Stimulated activated naive CD8-positive, alpha-beta T cell treated with anti-CD3 and anti-CD28 coated beads, Interleukin-15, amount 100 ng/mL, for 72 hours (primary cell): ENCODE data around the gene C1QL1.
A peak's percentile ranks its signal among the peaks of the same experiment; 100 is the strongest.
"Not testable (repeated sequence)": the region's sequence is repeated elsewhere in the genome, so short reads cannot be mapped to it uniquely, and the experiment has no call there.

Experiments
- ATAC-seq: fragments of 150-1000 bp; cut with Tn5 transposase; 2 replicates; pipeline ENCODE4 v1.10.0; 2021; ENCODE audit warnings: mild to moderate bottlenecking, moderate library complexity
- DNase-seq, 2 donors: peaks; one replicate each; pipeline ENCODE4 v3.0.0; 2021 to 2022
- H3K27ac Mint-ChIP-seq, 2 donors: one replicate each; pipeline ENCODE4 v1.8.0; 2022; ENCODE audit warnings: mild to moderate bottlenecking in 2 of 2, mixed read lengths in 2 of 2, moderate library complexity in 2 of 2
- H3K27me3 Mint-ChIP-seq: one replicate; pipeline ENCODE4 v1.8.0; 2022; ENCODE audit warnings: mixed read lengths
- H3K4me1 Mint-ChIP-seq: one replicate; pipeline ENCODE4 v1.8.0; 2022; ENCODE audit warnings: mild to moderate bottlenecking, mixed read lengths
- H3K4me3 Mint-ChIP-seq, 2 donors: one replicate each; pipeline ENCODE4 v1.8.0; 2022; ENCODE audit warnings: mild to moderate bottlenecking in 2 of 2, mixed read lengths in 2 of 2, moderate library complexity in 1 of 2
- H3K9me3 Mint-ChIP-seq, 2 donors: one replicate each; pipeline ENCODE4 v1.8.0; 2022; ENCODE audit warnings: mixed read lengths in 2 of 2

Gene C1QL1

GRCh38 chr17:44956998-44957981, 10.8 kb downstream of the C1QL1 start:
- Mint-ChIP-seq H3K9me3 (no peaks in the 10 kb centered on the region), H3K27ac (no peak overlapping the region), H3K4me3 (no peak overlapping the region), H3K27me3 (peaks cover 71% of the 10 kb centered on the region), H3K4me1 (peaks cover 13% of the 10 kb centered on the region)
- DNase-seq (no peak), ATAC-seq (no peak)

DNA sequence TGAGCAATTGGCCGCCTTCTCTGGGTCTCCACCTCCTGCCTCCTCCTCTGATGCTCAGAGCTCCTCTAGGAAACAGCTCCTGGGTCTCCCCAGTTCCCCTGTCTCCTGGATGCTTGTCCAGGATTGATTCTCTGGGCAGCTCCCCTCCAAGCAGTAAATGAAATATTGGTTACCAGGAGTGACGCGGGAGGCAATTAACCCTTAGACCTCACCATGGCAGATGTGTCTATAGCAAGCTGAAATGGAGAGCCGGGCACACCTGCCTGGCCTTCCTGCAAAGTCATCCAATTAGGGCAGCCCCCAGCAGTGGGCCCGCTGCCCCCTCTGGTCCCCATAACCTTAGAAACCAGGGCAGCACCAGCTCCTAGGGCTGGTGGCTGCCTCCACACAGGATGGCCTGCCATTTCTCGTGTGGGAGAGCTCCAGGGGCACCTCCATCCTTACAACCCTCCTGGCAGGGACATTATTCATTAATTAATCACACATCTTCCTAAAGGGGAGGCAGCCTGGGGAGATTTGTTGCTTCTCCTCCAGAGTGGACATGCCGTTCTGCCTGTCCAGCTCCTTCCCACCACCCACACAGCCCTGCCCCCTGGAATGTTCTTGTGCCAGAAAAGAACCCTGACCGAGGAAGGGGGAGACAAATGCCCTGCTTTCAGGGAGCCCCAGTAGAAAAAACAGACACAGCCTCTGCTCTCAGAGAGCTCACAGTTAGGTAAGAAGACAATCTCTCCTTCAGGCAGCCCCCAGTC, 12.3 kb downstream of the C1QL1 start:
- no peak for ATAC-seq
- Mint-ChIP-seq H3K27me3 (peaks cover 56% of the 10 kb centered on the region), H3K4me1 (peaks cover 10% of the 10 kb centered on the region)

DNA sequence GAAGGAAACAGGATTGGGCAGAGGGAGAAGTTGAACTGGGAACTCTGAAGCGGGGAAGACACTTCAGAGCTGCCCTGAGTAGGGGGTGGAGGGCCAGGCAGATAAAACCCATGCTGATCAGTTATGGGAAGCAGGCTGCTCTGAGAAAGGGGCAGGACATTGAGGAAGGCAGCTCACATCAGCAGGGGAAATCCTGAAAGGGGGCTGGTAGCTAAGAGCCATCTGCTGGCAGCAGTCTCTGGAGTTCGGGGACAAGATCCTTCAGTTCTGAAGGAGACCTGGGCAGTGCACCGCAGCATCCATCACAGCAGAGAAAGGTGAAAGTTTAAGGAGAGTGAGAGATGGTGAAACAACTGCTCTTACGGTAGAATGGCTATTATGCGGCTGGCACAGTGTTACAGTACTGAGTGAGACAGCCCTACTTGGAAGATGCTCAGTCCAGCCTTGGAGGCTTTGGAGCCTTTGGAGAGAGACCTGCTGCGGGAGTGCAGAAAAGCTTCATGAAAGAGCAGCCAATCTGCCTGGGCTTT, 15.1 kb downstream of the C1QL1 start:
- no peak for DNase-seq
- no peak overlapping the region for H3K27ac Mint-ChIP-seq
- H3K4me1 Mint-ChIP-seq = no peaks in the 10 kb centered on the region
- no peak overlapping the region for H3K4me3 Mint-ChIP-seq
- H3K27me3 Mint-ChIP-seq = peaks cover 29% of the 10 kb centered on the region
- no peaks in the 10 kb centered on the region for H3K9me3 Mint-ChIP-seq
- no peak for ATAC-seq

More for the DNA sequence above, 12.3 kb downstream of the C1QL1 start:
- Mint-ChIP-seq H3K4me3 (no peak overlapping the region), H3K27ac (no peak overlapping the region), H3K9me3 (no peaks in the 10 kb centered on the region)
- DNase-seq = no peak

DNA sequence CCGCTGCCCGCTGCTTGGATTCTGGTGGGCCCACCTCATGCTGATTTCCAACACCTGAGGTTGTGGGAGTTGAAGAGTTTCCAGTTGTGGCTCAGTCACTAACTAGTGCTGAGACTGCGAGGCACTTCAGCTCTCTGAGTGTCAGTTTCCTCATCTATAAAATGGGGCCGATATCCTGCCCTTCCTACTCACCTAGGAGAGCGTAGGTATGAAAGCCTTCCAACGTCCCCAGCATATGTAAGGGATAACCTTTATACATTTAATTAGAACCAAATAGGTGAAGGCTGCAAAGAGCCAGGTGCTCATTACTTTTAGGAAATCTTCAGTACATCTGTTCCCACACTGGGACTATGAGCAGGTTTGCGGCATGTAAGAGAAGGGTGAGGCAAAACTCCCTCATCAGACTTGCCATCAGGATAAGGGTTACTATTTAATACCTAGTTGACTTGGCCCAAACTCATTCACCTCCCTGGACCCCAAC, 19.7 kb downstream of the C1QL1 start:
- Mint-ChIP-seq H3K4me1 (peaks cover 8% of the 10 kb centered on the region), H3K27me3 (no peaks in the 10 kb centered on the region), H3K9me3 (no peaks in the 10 kb centered on the region), H3K27ac (peak overlapping the region; percentile 96 to 97), H3K4me3 (peak overlapping the region; percentile 93 to 96)
- no peak for DNase-seq
- ATAC-seq = no peak

DNA sequence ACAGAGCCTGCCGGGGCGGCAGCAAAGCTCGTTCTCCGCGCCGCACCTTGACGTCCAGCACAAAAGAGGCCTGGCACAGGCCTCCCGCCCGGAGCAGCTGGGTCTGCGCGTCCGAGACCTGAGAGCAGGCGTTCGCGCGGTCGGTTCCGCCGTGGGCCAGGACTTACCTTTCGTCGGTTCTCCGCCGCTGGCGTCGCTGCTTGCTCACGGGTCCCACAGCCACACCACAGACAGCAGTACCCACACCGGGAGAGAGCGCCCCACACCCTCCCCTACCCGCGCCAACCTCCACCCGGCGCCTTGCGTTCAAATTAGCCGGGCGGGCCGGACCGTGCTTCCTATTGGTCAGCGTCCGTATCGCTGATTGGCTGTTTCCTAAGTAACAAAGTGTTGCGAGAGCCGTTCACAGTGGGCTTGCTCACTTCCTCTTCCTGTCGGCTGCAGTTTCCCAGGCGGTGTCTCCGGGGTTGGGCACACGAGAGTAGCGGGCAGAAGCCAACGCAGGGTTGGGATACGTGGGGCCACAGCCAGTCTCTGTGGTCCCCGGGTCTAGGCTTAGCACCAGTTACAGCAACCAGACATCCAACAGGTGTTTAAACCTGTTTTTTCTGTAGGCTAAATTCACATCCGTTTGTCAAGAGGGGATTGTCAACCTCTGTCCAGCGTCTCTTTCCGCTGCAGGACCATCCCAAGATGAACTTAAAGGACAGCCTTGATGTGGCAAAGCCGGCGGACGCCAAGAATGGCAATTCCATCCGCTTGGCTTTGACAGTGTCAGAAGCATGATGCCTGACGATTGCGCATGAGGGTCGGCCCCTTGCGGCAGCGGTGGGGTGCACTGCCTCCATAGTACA, 20.4 kb downstream of the C1QL1 start, which contains the start of gene KIF18B:
TSS of gene KIF18B (minus strand) at position 313 of the 854 bp plus-strand sequence. CDS start 11,429 bp downstream, outside the sequence.
- H3K27ac Mint-ChIP-seq = peak within 1 kb of the TSS; percentile 96 to 97
- H3K4me3 Mint-ChIP-seq = peak within 1 kb of the TSS; percentile 93 to 96
- ATAC-seq (peak; percentile 97), DNase-seq (peak; percentile 87 to 93)
- no peaks in the 10 kb centered on the region for H3K27me3 Mint-ChIP-seq
- no peaks in the 10 kb centered on the region for H3K9me3 Mint-ChIP-seq
- H3K4me1 Mint-ChIP-seq = peaks cover 8% of the 10 kb centered on the region

DNA sequence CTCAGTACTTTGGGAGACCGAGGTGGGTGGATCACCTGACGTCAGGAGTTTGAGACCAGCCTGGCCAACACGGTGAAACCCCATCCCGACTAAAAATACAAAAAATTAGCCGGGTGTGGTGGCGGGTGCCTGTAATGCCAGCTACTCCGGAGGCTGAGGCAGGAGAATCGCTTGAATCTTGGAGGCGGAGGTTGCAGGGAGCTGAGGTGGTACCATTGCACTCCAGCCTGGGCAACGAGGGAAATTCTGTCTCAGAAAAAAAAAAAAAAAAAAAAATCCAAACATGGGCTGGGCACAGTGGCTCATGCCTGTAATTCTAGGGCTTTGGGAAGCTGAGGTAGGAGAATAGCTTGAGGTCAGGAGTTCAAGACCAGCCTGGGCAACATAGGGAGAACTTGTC, 22.5 kb downstream of the C1QL1 start:
- not testable (repeated sequence) for DNase-seq, H3K27ac Mint-ChIP-seq, H3K27me3 Mint-ChIP-seq, H3K9me3 Mint-ChIP-seq, ATAC-seq
- H3K4me3 Mint-ChIP-seq = peak overlapping the region; percentile 58 to 96
- peaks cover 19% of the 10 kb centered on the region for H3K4me1 Mint-ChIP-seq

GRCh38 chr17:44942456-44942855, 25.6 kb downstream of the C1QL1 start:
- ATAC-seq (no peak), DNase-seq (no peak)
- Mint-ChIP-seq H3K4me3 (no peak overlapping the region), H3K27me3 (no peaks in the 10 kb centered on the region), H3K9me3 (no peaks in the 10 kb centered on the region), H3K4me1 (peaks cover 19% of the 10 kb centered on the region), H3K27ac (peak overlapping the region in 1 of 2 donors; percentile 4)

- DNase-seq (no peak), ATAC-seq (no peak)
- H3K4me1 Mint-ChIP-seq = peaks cover 18% of the 10 kb centered on the region
- no peak overlapping the region for H3K4me3 Mint-ChIP-seq
- peak overlapping the region in 1 of 2 donors; percentile 8 for H3K27ac Mint-ChIP-seq
- no peaks in the 10 kb centered on the region for H3K27me3 Mint-ChIP-seq
- H3K9me3 Mint-ChIP-seq = no peaks in the 10 kb centered on the region
Observed at GRCh38 chr17:44941712-44942331, 26.3 kb downstream of the C1QL1 start.

DNA sequence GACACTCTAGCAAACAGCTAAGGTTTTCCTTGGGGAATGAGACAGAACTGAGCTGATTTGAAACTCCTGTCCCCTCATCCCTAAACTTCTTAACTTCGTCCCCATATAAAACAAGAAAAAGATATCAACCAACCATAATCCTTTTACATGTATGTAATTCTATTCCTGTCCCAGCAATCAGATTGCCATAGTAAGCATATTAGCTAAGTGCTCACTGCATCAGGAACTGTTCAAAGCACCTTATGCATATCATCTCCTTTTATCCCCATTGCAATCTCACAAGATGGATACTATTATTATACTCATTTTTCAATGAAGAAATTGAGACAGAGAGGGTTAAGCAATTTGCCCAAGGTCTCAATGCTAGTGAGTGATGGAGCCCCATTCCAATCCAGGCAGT, 27.3 kb downstream of the C1QL1 start:
- DNase-seq = no peak
- ATAC-seq = no peak
- Mint-ChIP-seq H3K27ac (no peak overlapping the region), H3K4me3 (no peak overlapping the region), H3K27me3 (no peaks in the 10 kb centered on the region), H3K4me1 (peaks cover 10% of the 10 kb centered on the region), H3K9me3 (no peaks in the 10 kb centered on the region)

DNA sequence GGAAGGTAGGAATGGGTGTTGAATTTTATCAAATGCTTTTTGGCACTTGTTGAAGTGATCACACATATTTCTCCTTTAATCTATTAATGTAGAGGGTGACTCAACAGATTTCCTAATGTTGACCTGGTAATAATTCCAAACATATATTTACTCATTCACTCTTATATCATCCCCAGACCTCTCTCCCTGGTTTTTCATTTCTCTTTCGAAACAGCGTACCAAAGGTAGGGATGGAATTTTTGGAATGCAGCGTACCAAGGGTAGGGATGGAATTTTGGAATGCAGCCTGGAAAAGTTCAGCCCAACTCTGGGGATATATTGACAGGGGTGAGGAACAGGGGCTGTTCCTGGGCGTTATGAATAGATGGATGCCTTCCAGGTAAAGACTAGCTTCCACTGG, 27.8 kb downstream of the C1QL1 start:
- H3K27me3 Mint-ChIP-seq = no peaks in the 10 kb centered on the region
- H3K27ac Mint-ChIP-seq = no peak overlapping the region
- no peaks in the 10 kb centered on the region for H3K9me3 Mint-ChIP-seq
- H3K4me1 Mint-ChIP-seq = peaks cover 10% of the 10 kb centered on the region
- DNase-seq (no peak), ATAC-seq (no peak)
- H3K4me3 Mint-ChIP-seq = no peak overlapping the region

DNA sequence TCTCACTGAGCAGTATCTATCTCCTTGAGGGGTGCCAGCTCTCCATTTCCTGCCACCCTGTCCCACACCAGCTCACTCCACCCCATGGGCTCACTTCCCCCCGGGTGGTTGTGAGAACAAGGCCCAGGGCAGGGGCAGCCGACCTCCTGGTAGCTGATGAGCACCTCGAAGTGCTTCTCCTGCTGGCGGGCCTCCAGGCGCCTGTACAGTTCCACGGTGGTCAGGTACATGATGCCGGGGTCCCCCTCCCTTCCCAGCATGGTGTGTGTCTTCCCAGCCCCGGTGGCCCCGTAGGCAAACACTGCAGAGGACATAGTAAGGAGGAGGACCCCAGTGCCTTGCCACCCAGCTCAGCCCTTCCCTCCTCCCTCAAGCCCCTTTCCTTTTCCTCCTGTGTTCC, 33.0 kb downstream of the C1QL1 start:
- DNase-seq = no peak
- Mint-ChIP-seq H3K4me3 (no peak overlapping the region), H3K9me3 (no peaks in the 10 kb centered on the region), H3K4me1 (no peaks in the 10 kb centered on the region), H3K27me3 (no peaks in the 10 kb centered on the region), H3K27ac (no peak overlapping the region)
- peak; percentile 37 for ATAC-seq

- ATAC-seq = no peak
- no peaks in the 10 kb centered on the region for H3K9me3 Mint-ChIP-seq
- H3K27me3 Mint-ChIP-seq = no peaks in the 10 kb centered on the region
- DNase-seq = no peak
- H3K27ac Mint-ChIP-seq = no peak overlapping the region
- H3K4me1 Mint-ChIP-seq = no peaks in the 10 kb centered on the region
- H3K4me3 Mint-ChIP-seq = no peak overlapping the region
Observed at GRCh38 chr17:44934745-44935105, 33.4 kb downstream of the C1QL1 start.

- Mint-ChIP-seq H3K9me3 (no peaks in the 10 kb centered on the region), H3K27ac (no peak overlapping the region), H3K4me1 (no peaks in the 10 kb centered on the region), H3K27me3 (no peaks in the 10 kb centered on the region), H3K4me3 (no peak overlapping the region)
- ATAC-seq = no peak
- DNase-seq = no peak
Observed at GRCh38 chr17:44933824-44934744, 34.0 kb downstream of the C1QL1 start.

DNA sequence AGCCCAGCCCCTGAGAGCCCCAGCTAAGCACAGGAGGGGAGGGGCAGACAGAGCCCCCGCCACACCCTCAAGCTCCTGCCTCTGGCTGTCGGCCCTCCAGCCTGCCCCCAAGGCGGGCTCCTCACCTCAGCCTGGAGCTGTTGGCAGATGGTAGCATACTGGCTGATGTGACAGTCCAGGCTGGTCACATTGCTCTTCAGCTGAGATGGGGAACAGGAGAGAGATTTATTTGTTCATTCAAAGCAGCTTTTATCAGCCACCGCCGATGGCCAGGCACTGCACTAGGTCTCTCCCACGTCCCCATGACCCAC, 35.4 kb downstream of the C1QL1 start:
- no peak for ATAC-seq
- no peaks in the 10 kb centered on the region for H3K27me3 Mint-ChIP-seq
- no peak overlapping the region for H3K27ac Mint-ChIP-seq
- H3K9me3 Mint-ChIP-seq = no peaks in the 10 kb centered on the region
- no peaks in the 10 kb centered on the region for H3K4me1 Mint-ChIP-seq
- no peak for DNase-seq
- H3K4me3 Mint-ChIP-seq = no peak overlapping the region
